ENCODE results near the gene TIMM22.

Gene TIMM22

DNA sequence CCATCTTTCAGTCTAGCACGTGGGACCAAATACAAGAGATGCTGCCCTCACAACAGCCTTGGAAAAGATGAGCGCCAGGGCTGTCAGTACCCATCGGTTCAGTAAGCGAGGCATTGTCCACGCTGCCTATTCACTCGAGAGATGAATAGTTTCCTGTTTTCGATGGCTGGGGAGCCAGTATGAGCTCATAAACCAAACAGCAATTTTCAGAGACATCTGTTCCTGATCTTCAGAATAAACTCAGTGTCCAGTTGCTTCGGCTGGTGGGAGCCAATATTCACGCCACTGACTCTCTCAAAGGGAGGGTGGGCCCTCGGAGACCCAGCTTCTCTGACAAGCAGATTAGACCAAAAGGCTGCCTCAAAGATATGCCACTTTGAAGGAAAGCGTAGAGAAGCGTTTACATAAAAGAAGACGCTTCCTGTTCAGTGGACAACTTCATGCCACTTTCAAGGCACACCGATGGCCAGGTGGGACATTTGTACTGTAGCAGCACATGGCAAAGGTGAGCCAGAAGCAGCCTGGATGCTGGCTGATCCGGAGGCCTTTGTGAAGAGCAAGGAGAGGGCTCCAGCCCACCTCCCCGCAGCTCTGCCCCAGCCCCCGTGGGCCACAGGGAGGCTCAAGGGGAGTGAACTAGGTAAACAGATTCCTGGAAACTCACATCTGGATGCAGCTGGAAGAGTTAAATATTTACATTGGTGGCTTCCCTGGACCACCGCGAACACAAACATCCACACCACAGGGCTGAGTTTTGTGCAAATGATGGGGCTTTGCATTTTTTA, 6.0 kb downstream of the TIMM22 start:
- no peak for DNase-seq

DNA sequence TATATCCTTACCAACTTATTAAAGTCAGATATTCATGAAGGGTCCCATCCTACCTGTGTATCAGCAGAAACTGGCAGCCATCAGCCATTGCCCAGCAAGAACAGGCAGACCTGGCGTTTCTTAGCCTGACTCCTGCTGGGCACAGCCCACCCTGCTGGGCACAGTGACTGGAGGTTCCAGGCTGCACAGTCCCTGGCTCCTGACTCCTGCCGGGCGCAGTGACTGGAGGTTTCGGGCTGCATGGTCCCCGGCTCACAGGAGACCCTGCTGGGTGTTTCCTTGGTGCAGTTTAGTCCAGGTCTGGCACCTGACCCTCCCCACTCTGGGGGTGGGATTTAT, 6.7 kb downstream of the TIMM22 start:
- DNase-seq, result no peak

DNA sequence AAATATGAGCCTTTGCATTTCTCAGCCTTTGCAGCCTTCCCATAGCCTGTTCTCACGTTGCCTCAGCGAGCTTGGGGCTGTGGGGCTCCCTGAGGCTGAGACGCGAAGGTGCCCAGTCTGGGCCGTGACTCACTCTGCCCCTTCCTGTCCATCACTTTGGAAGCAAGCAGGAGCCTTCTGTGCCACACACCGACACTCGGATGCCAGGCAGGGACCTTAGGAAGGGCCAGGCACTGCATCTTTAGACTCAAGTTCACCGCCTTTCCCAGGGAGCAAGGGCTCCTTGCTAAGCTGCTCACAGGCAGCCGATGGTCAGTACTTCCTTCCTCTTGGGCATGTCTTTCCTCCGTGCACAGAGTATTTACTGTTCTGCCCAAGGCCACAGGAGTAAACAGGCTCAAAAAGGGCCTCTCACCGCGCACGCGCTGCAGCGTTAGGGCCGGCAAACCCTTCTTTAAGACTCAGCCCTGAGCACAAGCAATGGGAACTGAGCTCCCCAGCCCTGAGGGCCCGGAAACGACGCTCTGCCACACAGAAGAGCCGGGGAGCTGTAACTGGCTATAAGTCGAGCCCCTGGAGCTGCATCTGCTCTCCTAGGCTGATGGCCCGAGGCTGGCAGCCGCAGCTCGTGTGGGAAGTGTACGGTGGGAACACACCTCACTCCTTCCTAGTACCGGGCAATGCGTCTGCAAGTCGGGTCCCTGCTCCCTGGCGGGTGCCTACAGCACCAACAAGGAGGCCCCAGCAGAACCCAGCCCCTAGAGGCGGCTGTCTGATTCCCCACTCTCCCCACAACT, 7.2 kb downstream of the TIMM22 start:
- no peak for DNase-seq

DNA sequence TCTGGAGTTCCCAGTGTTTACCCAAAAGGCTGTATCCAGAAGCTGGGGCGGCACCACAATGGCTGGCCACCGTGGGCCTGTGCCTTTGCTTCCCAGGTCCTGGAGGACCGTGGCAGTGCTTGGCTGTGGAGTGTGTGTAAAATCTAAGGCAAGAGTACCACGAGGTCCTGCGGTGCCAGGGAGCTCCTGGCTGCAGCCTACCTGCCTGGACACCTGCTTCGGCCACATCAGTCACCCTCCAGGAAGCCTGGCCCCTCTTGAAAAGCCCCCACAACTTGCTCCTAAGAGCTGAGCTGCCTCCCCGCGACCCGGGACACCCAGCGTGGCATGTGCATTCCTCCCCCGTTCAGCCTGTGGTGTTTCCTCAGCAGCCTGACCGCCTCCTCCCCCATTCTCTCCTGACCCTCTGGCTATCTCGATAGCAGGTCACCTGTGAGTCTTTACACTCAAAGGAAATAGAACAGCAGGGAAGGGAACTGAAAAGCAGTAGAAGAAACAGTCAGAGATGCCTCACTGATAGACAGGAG, 7.9 kb downstream of the TIMM22 start:
- DNase-seq, result no peak

DNA sequence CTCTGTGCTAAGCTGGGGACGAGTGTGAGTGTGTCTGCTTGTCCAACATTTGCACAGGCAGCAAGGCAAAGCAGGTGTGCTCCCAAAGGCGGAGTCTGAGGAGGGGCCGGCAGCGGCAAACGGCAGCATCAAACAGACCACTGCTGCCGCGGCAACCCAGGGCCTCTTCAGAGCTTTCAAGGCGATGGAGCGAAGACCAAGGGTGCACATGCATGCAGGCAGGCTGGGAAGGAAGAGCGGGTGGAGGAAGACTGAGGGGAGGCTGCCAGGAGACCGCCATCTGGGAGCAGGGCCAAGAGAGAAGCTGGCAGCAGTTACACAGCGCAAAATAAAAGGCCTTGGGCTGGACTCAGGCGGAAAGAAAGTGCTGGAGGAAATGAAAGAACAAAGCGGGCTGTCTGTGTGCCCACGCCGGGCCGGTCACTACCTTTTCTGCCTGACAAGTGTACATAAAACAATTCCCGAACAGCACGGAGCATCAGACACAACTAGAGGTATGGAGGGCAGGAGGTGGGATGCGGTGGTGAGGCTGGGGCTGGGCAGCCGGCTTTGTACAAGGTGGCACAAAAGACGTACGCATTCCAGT, 8.5 kb downstream of the TIMM22 start:
- no peak for DNase-seq

DNA sequence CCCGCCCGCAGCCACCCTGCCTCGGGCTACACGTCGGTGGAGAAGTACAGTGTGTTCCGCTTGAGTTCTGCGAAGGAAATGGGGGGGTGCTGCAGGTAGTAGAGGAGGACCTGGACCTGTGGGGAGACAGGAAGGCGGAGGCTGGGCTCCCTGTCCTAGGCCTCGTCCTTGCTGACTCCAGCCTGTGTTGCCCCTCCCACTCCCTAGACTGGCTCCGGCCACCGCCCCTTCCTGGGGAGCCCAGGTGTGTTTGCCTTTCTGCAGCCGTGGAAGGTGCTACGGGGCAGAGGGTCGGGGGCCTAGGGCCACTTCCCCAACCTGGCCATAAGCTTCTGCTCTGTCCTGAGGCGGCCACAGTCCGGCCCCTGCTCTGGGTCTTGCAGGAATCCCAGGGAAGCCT, 9.1 kb downstream of the TIMM22 start:
- no peak for DNase-seq

DNA sequence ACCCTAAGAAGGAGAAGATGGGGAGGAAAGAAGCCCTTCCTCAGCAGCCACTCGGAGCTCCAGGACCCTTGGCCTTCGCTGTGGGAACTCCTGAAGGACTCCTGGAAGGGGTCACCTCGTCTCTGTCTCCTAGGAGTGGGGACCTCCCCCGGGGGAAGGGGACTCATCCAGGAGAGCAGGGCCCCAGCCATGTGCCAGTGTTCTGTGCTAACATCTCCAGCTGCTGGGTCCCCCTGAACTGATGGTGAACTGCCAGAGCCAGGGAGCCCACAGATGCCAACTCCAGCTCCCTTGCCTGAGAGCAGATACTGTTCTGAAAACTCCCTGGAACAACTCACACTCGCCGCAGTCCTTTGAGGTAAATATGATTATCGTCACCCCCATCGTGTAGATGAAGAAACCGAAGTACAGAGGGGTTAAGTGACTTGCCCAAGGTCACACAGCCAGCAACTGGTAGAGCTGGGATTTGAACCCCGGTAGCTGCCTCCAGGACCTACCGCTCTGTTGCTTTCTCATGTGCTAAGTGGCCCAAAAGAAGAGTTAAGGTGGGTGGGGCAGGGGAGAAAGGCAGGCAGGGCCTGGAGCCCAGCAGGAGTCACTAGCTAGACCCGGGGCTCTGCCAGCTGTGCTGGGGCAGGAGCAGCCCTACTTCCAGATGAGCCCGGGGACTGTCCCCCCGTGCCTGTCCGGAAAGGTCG, 10.5 kb downstream of the TIMM22 start:
- DNase-seq, result no peak

DNA sequence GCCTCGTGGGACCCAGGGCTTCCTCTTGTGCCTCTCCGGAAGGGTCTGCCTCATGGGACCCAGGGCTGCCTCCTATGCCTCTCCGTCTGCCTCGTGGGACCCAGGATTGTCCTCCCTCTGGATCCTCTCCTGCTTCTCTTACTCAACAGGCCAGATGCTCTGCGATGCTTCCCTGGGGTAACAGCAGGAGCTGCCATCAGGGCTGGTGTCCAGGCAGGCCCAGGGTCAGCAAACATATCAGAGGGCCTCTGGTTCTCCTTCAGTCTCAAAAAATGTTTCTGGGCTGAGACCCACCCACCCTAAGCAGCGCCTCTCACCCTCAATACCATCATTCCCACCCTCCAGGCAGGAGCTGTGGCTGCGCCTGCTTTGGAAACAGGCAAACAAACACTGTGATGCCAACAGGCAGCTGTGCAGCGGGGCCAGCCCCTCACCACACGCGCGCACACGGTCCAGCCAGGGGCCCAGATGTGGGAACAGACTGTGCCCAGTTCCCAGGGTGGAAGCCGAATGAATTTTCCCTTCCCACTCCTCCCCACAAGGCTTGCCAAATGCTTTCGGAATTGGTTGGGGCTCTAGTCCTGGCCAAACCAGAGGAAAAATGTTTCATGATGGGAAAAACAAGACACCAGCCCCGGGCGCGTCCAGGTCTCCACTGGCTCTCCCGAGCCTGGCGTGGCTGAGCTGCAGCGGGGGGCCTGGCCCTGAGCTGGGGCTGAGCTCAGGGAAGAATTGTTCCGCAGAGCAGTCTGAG, 11.3 kb downstream of the TIMM22 start:
- no peak for DNase-seq

DNA sequence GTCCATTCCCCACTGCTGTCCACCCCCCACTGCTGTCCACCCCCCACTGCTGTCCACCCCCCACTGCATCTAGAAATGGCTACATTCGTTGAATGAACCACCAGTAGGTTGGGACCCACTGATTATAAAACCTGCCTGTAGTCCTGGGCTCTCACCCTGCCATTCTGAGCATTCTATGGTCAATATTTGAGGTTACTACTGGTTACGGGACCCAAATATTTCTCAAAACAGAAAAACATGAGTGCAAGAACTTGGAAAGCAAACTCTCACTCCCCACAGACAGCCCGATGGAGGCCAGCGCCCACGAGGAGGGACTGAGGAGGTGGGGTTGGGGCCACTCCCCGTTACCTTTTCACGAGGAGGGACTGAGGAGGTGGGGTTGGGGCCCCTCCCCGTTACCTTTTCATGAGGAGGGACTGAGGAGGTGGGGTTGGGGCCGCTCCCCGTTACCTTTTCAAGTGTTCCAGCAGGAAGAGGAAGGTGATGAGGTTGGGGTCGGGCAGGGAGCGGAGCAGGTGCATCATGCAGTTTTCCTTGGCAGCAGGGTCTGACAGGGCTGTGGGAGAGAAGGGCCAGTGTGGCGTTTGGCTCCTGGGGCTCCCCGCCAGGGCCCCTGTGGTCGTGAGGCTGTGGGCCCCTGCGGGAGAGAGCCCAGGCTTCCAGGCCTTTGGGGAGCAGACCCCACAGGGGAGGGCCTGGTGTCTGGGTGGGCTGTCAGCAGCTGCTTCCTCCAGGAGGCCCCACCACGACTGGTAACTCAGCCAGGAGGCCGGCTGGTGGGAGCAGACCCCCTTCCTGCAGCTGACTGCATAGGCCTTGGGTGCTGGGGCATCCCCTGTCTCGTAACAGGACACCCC, 12.5 kb downstream of the TIMM22 start:
- no peak for DNase-seq

DNA sequence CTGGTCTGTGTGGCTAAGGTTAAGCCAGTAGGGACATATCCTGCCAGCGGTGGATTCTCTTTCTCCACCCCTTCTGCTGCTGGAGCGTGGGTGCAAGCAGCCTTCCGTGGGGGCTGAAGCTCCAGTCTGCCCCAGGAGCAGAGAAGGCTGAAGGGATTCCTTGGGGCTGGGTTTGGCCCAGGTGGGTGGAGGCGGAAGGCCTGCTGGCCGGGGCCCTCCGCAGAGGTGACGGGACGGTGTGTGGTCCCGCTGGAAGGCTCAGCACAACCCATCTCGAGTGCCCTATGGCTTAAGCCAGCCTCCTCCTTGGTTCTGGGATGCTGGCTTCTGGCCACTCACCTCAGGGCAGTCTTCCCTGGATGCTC, 13.1 kb downstream of the TIMM22 start:
- no peak for DNase-seq

DNA sequence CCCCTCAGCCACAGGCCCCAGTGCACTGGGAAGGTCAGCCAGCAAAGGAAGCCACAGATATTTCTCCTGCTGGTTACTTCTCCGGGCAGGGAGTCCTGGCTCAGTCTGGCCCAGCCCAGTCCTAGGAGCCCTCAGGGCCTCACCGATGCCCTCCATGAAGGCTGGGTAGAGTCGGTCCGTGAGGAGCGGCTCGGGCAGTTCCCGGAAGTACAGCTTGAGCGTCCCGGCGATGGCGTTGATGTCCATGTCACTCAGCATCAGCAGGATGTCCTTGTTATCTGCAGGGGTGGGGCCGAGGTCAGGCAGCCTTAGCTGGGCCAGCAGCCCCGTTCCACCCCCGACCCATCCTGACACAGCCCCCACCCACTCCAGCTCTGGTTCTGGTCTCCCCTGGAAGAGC, 13.7 kb downstream of the TIMM22 start:
- DNase-seq, result no peak

DNA sequence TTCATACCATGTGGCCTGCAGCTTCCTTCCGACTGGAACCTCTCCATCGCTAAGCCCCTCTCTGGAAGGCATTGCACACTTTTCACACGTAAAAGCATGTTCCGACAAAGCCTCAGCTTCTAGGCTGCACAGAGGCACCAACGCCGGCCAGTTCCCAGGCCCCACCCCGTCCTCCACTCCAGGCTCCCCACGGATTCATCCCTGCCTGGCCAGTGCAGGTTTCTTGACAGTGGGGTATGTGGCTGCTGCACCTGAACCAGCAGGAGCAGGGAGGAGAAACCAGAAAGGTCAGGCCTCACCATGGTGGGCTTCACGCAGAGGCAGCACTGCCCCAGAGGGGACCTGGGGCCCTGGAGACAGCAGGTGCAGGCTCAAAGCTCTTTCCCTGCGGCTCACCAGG, 14.2 kb downstream of the TIMM22 start:
- no peak for DNase-seq

DNA sequence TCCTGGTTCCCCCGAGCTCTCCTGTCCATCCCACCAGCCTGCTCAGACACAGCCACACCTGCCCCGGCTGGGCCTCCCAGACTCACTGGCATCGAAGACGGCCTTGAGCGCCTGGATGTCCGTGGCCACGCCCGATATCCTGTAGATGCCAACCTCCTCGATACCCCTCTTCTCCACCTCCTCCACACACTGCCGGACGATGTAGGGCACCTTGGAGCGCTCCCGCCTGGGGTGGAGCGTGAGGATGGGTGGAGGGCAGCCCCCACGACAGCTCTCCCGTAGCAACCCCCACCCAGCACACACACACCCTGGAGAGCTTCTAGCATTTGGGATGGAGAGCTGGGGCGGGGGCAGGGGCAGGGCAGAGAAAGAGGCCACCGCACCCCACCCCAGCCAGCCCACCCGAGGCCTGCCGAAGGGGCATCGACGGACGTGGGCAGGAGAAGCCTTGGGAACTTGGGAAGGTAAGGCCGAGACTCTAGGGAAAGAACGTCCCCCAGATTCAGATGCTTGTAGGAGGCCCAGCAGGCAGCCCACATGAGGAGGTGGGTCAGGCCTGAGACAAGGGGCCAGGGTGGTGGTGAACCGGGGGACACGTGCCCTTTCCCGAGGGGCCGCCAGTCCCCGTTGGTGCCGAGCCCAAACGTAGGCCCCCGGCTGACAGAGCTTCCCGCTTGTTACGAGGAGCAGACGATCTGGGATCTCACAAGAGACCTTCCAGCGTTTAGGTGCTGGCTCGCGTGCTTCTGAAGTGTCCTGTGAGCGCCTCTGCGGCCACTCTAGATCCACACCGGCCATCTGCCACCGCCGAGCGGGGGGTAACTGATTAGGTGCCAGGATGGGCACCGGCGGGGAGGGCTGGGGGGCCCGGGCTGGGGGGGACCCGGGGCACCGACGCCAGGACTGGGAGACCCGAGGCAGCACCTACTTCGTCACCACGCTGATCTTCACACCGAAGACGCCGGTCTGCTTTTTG, 15.1 kb downstream of the TIMM22 start:
- no peak for DNase-seq

DNA sequence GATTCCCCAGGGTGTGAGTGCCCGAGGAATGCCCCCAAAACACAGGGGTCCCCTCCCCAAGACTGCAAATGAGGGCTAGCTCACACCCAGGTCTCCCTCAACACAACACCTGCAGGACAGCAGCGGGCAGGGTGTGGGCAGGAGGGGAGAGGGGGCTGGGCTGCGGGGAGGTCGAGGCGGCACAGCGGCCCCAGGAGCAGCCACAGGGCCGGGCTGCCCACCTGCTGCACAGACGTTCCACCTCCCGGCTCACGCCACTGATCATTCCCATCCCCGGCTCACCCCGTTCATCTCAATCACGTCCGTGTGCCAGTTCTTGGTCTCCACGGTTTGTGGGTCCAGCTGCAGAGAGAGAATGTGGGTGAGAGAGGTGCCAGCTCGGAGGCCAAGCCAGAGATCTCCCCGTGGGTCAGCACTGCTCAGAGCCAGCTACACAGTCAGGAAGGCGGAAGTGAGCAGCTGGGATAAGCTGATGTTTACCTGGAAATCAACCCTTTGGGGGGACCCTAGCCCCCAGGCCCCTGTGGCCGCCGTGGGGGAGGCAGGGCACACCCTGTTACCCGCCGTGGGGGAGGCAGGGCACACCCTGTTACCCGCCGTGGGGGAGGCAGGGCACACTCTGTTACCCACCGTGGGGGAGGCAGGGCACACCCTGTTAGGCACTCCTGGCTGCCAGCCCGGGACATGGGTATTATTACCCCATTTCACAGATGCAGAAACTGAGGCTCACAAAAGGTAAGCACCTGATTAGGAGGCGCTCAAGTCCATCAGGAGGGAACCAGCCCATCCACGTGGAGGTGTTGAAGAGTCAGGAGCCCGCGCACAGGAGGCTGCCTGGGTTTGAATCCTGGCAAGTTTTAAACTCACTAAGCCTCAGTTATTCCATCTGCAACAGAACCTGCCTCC, 16.1 kb downstream of the TIMM22 start:
- no peak for DNase-seq

DNA sequence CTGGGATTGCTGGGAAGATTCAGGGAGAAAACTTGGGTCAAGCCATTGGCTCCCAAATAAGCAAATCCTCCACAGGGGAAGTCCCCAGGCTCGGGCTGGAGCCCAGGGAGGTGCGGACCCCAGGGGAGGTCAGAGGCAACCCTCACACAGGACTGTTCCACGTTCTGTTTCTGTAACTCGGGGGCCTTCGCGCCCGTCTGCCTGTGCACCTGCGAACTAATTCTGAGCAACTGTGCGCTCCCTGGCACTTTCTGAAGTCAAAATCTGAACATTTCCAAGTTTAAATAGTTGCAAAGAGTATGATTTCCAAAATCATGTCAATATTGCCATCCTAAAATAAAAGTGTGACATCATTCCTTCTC, 16.8 kb downstream of the TIMM22 start:
- no peak for DNase-seq

DNA sequence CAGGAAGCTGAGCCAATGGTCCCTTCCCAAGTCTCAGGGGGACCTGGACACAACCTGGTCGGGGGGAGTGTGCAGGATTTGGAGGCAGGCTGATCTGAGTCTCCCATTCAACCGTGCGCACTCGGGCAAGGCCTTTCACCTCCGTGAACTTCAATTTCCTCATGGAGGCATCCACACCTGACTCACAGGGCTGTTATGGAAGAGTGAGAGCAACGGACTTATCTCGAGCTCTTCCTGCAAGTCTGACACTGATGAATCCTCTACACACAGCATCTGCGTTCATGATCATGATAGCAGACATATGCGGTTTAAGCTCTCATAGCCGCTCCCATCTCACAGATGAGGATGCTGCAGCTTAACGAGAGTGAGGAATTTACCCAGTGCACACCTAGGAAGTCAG, 21.6 kb downstream of the TIMM22 start:
- DNase-seq, result no peak

DNA sequence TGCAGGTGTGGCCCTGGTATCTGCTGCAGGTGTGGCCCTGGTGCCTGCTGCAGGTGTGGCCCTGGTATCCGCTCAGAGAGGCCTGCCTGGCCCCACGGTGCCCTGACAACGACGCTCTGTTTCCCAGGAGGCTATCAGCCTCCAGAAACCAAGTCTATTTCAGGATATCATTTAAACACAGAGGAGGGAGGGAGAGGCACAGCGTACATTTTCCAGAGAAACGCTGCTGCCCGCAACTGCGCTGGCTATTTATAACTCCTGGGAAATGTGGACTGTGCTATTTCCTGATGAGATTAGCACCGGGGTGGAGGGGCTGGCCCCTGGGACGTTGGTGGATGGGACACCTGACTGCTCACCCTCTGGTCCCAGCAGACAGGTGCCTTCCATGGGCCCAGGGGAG, 22.5 kb downstream of the TIMM22 start:
- DNase-seq, result no peak

DNA sequence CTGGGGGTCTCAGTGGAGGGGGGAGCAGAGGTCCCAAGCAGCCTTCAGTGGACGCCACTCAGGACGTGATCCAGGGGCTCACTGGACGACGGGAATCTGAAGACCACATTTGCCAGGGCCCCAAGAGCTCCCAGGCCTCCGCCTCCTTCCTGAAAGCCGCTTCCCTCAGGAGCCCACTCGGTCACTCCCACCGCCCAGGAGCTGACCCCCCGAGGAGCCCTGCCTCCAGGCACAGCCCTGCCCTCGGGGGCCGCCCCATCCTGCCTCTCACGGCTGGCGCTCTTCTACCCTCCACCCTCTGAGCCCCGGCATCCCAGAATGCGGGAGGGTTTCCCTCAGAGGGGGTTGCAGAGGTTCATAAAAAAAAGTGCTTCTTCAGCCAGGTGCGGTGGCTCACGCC, 24.2 kb downstream of the TIMM22 start:
- no peak for DNase-seq

Measured in T-helper 1 cell (primary cell).